Left lung (tissue), 10 donors: Measurements from ENCODE around the gene RAD54L2. TPM values are rescaled to one million over a fixed set of nuclear protein-coding genes. Genes with fewer than 3 reads are reported as not detected.
A peak's percentile ranks its signal among the peaks of the same experiment; 100 is the strongest.
"Not testable (repeated sequence)": the region's sequence is repeated elsewhere in the genome, so short reads cannot be mapped to it uniquely, and the experiment has no call there.

Experiments
- ATAC-seq: fragments of 200-7000 bp; cut with Tn5 transposase; one replicate; pipeline ENCODE4 v1.9.1; 2020; ENCODE audit warnings: moderate library complexity
- DNase-seq, 4 donors: peaks; one replicate each; pipeline ENCODE4 v3.0.0-alpha.2; 2013 to 2020
- H3K27ac ChIP-seq, 2 donors: fragments of 200-600 bp; sonication (generic) in 1 of 2; one replicate each; pipeline versions ENCODE4 v1.5.0 to v1.8.0; 2020 to 2021
- H3K27me3 ChIP-seq, 2 donors: fragments of 200-600 bp; sonication (generic) in 1 of 2; one replicate each; pipeline versions ENCODE4 v1.5.0 to v1.8.0; 2020 to 2021
- H3K36me3 ChIP-seq, 2 donors: fragments of 200-600 bp; sonication (generic) in 1 of 2; one replicate each; pipeline versions ENCODE4 v1.5.0 to v1.8.0; 2020 to 2021
- H3K4me1 ChIP-seq, 2 donors: fragments of 200-600 bp; one replicate each; pipeline ENCODE4 v1.8.0; 2021
- H3K4me3 ChIP-seq, 2 donors: fragments of 200-600 bp; sonication (generic) in 1 of 2; one replicate each; pipeline versions ENCODE4 v1.5.0 to v1.8.0; 2020 to 2021; ENCODE audit warnings: mild to moderate bottlenecking in 1 of 2
- H3K9me3 ChIP-seq, 2 donors: fragments of 200-600 bp; sonication (generic) in 1 of 2; one replicate each; pipeline versions ENCODE4 v1.5.0 to v1.8.0; 2020 to 2021
- intact Hi-C, 2 donors: fragments of 100-400 bp; cut with DNase I; formaldehyde crosslinking; loops; one replicate each; pipeline versions ENCODE4 v1.11.2 to v1.14.2; 2022
- polyA plus RNA-seq, 6 donors: library from polyadenylated mRNA; unstranded; fragments of 120-200 nt; gene quantifications; one replicate each; pipeline ENCODE4 v1.2.1, GENCODE V29; 2013; ENCODE audit not compliant: insufficient read length in 6 of 6
- total RNA-seq, 2 donors: library from RNA; stranded (reverse); fragmentation: NEBNext Ultra II Directional; extraction: Animal tissue kit (Norgen Biotek cat#: 25700); gene quantifications; one replicate each; pipeline ENCODE4 v1.2.1, GENCODE V29; 2021
- TF ChIP-seq, protein P1 (sequence below), 2 donors: fragments of 200-600 bp; sonication (generic) in 1 of 2; IDR thresholded peaks; one replicate each; pipeline versions ENCODE4 v1.5.0 to v1.8.0; 2021; ENCODE audit warnings: antibody characterized with exemption in 2 of 2
- donor health status: DM: no; HTN: yes; CAD: no.
- donor health status: DM: no; HTN: no; CAD: no.

The RAD54L2 gene
- total and polyA plus RNA-seq, 8 donors = 18.0 to 22.9 (median 19.9) TPM

GRCh38 chr3:51535146-51536019 is 3.1 kb upstream of the RAD54L2 start:
- Histone ChIP-seq H3K9me3 (no peaks in the 10 kb centered on the region), H3K4me1 (peaks cover 0 to 22% of the 10 kb centered on the region in 2 donors), H3K27ac (no peak overlapping the region), H3K36me3 (no peaks in the 10 kb centered on the region), H3K4me3 (no peak overlapping the region), H3K27me3 (no peaks in the 10 kb centered on the region)
- intact Hi-C loops = no loop called here
- TF ChIP-seq, protein P1, sequence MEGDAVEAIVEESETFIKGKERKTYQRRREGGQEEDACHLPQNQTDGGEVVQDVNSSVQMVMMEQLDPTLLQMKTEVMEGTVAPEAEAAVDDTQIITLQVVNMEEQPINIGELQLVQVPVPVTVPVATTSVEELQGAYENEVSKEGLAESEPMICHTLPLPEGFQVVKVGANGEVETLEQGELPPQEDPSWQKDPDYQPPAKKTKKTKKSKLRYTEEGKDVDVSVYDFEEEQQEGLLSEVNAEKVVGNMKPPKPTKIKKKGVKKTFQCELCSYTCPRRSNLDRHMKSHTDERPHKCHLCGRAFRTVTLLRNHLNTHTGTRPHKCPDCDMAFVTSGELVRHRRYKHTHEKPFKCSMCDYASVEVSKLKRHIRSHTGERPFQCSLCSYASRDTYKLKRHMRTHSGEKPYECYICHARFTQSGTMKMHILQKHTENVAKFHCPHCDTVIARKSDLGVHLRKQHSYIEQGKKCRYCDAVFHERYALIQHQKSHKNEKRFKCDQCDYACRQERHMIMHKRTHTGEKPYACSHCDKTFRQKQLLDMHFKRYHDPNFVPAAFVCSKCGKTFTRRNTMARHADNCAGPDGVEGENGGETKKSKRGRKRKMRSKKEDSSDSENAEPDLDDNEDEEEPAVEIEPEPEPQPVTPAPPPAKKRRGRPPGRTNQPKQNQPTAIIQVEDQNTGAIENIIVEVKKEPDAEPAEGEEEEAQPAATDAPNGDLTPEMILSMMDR (IDR thresholded peaks at IDR 0.05) = no peak
- ATAC-seq (no peak), DNase-seq (no peak)

DNA sequence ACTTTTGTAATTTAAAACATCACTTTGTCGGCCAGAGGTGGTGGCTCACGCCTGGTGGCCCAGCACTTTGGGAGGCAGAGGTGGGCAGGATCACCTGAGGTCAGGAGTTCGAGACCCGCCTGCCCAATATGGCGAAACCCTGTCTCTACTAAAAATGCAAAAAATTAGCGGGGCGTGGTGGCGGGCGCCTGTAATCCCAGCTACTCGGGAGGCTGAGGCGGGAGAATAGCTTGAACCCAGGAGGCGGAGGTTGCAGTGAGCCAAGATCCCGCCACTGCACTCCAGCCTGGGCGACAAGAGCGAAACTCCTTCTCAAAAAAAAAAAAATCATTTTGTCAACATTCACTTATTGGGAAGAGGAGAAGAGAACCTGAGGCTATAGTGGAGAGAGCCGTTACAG is 888 bp upstream of the RAD54L2 start:
- DNase-seq, H3K27me3 ChIP-seq, intact Hi-C loops, H3K9me3 ChIP-seq, ATAC-seq, H3K36me3 ChIP-seq: not testable (repeated sequence)
- H3K27ac ChIP-seq = peak overlapping the region in 1 of 2 donors; percentile 85
- peaks cover 0 to 25% of the 10 kb centered on the region in 2 donors for H3K4me1 ChIP-seq
- peak overlapping the region; percentile 81 to 94 for H3K4me3 ChIP-seq

DNA sequence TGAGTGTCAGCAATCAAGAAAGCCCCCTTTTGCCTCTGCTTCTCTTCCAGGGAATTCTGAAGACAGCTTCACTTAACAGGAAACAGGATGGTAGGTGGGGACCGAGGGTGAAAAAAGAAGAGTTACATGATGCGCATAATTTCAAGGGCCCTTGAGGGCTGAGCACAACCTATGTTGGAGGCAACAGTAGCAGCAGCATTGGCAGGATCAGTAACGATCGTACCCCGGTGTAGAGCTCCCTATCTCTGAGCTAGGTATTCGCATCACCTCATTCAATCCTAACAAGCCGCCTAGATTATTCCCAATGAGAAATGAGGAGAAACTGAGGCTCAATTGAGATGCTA is 432 bp upstream of the RAD54L2 start:
- Histone ChIP-seq H3K27me3 (no peaks in the 10 kb centered on the region), H3K4me3 (peak overlapping the region; percentile 81 to 94), H3K36me3 (peaks cover 0 to 8% of the 10 kb centered on the region in 2 donors), H3K4me1 (peaks cover 0 to 25% of the 10 kb centered on the region in 2 donors), H3K9me3 (no peaks in the 10 kb centered on the region), H3K27ac (peak overlapping the region; percentile 85 to 87)
- intact Hi-C loops = no loop called here
- TF ChIP-seq, protein P1 (IDR thresholded peaks at IDR 0.05) = no peak
- DNase-seq (peak in 1 of 4 donors; percentile 5), ATAC-seq (peak; percentile 10)

DNA sequence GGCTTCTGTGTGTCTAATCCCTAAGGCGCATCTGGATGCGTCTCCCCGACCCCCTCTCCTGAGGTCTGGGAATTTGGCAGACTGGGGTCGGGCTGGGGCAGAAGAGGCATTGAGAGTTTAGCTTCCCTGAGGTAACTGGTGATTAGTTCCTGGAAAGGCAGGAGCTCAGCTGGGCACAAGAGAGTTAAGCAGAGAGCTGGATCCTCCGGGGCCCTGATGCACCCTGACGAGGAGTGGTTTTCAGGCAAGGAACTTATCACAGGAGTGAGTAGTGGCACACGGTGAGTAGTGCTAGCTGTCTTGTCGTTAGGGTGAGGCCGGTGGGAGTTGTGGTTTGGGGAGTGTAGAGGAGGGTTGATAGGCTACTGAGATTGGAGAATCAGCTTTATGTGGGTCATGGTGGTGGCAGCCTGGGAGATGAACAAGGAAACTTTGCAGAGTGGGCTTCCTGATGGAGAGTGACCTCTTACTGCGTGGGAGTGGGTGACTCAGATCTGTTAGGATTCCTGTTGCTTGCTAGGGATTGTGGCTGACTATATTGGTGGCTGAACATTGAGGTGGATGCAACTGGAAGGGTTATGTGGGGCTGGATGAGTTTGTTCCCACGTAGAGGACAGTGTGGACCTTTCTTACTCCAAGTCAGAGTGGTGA is 897 bp downstream of the RAD54L2 start:
- Histone ChIP-seq H3K9me3 (no peaks in the 10 kb centered on the region), H3K4me1 (peaks cover 0 to 25% of the 10 kb centered on the region in 2 donors), H3K27me3 (no peaks in the 10 kb centered on the region), H3K27ac (peak overlapping the region; percentile 85 to 87), H3K36me3 (peaks cover 0 to 19% of the 10 kb centered on the region in 2 donors), H3K4me3 (peak overlapping the region; percentile 81 to 94)
- ATAC-seq (peak; percentile 54), DNase-seq (peak in 3 of 4 donors; percentile 4 to 32 (median 6))
- intact Hi-C loops = no loop called here
- TF ChIP-seq, protein P1 (IDR thresholded peaks at IDR 0.05) = no peak

GRCh38 chr3:51542596-51542995 is 4.1 kb downstream of the RAD54L2 start:
- H3K4me3 ChIP-seq, intact Hi-C loops, ATAC-seq, H3K27me3 ChIP-seq, H3K9me3 ChIP-seq, H3K27ac ChIP-seq, DNase-seq: not testable (repeated sequence)
- peaks cover 0 to 24% of the 10 kb centered on the region in 2 donors for H3K4me1 ChIP-seq
- peaks cover 0 to 23% of the 10 kb centered on the region in 2 donors for H3K36me3 ChIP-seq
